ENCODE results near the gene RXFP1. TPM values are rescaled to one million over a fixed set of nuclear protein-coding genes. Genes with fewer than 3 reads are reported as not detected.

Gene RXFP1
- not detected for total RNA-seq

GRCh38 chr4:158521484-158522088, at the start of gene RXFP1:
TSS of gene RXFP1 (plus strand) at chr4:158521882. CDS start at chr4:158521977, 95 bp downstream.
- intact Hi-C loops (cut with DNase I; ENCODE audit: low total_unique reads): no loop called here
- H3K27me3 ChIP-seq: no peaks in the 10 kb centered on the region
- no peaks in the 10 kb centered on the region for H3K4me1 ChIP-seq
- H3K4me3 ChIP-seq: no peak within 1 kb of the TSS
- in situ Hi-C loops (cut with MboI; ENCODE audit: low sequenced_read_pairs in 4 of 4): no loop called here
- no peaks in the 10 kb centered on the region for H3K36me3 ChIP-seq
- no peaks in the 10 kb centered on the region for H3K9me3 ChIP-seq
- ATAC-seq (no peak), DNase-seq (no peak)
- H3K27ac ChIP-seq: no peak within 1 kb of the TSS
- TF ChIP-seq, protein P1, sequence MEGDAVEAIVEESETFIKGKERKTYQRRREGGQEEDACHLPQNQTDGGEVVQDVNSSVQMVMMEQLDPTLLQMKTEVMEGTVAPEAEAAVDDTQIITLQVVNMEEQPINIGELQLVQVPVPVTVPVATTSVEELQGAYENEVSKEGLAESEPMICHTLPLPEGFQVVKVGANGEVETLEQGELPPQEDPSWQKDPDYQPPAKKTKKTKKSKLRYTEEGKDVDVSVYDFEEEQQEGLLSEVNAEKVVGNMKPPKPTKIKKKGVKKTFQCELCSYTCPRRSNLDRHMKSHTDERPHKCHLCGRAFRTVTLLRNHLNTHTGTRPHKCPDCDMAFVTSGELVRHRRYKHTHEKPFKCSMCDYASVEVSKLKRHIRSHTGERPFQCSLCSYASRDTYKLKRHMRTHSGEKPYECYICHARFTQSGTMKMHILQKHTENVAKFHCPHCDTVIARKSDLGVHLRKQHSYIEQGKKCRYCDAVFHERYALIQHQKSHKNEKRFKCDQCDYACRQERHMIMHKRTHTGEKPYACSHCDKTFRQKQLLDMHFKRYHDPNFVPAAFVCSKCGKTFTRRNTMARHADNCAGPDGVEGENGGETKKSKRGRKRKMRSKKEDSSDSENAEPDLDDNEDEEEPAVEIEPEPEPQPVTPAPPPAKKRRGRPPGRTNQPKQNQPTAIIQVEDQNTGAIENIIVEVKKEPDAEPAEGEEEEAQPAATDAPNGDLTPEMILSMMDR (IDR thresholded peaks at IDR 0.05 in 4 of 5, conservative IDR thresholded peaks at IDR 0.05 in 1 of 5): no peak
- TF ChIP-seq POLR2A (IDR thresholded peaks at IDR 0.05): no peak

DNA sequence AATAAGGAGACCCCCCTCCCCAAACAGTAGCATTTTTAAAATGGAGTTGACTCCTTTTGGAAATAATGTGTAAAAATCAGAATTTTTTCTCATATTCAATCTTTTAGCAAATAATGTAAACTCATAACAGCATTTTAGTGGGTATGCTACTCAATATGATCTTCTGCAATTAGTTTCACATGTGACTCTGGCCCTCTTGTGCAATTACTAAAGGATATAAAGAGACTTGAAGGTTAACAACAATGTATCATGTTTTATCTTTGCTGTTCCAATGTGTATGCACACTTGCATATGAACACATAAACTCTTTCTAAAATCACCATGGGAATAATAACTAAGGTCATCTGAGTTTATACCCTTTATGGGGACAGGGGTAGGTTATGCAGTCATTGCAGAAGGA, 39.9 kb upstream of the RXFP1 start:
- Histone ChIP-seq H3K9me3 (no peaks in the 10 kb centered on the region), H3K27ac (no peak overlapping the region)
- no peak for ATAC-seq

DNA sequence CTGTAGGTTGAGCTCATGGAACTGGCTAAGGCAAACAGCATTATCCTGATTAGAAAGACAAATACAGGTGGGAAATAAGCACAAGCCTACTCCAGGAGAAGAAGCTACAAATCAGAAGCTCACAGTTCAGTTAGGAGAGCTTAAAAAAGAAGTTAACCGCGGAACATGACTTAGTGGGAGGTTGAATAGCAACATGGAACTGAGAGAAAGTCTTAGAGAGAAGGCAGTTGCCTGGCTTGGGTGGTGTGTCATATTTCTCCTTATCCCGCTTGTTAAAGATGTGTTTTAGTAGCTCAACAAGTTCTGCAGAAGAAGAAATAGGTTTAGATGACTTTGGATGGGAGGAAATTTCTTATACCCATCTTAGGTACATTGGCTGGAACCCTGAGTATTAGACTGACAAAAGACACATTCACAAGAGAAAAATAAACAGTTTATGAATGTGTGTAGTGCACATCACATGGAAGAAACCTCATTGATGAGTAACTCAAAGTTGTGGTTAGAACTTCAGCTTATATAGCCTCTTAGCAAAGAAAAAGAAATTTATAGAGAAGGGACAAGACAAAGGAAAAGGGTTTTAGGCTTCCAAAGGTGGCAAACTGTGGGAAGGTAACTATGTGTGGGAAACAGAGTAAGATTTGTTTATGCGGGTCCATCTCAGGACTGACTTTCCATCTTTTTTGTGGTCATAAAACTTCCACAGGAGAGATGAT, 37.4 kb upstream of the RXFP1 start:
- Histone ChIP-seq H3K9me3 (no peaks in the 10 kb centered on the region), H3K27me3 (no peaks in the 10 kb centered on the region), H3K4me3 (no peak overlapping the region), H3K27ac (no peak overlapping the region), H3K36me3 (no peaks in the 10 kb centered on the region), H3K4me1 (no peaks in the 10 kb centered on the region)
- DNase-seq: no peak
- no peak for ATAC-seq
- intact Hi-C loops (cut with DNase I; ENCODE audit: low total_unique reads): no loop called here
- in situ Hi-C loops (cut with MboI; ENCODE audit: low sequenced_read_pairs in 4 of 4): no loop called here
- TF ChIP-seq, protein P1 (IDR thresholded peaks at IDR 0.05 in 4 of 5, conservative IDR thresholded peaks at IDR 0.05 in 1 of 5): no peak
- no peak for TF ChIP-seq POLR2A (IDR thresholded peaks at IDR 0.05)

More for the DNA sequence above, 39.9 kb upstream of the RXFP1 start:
- intact Hi-C loops (cut with DNase I; ENCODE audit: low total_unique reads): no loop called here
- Histone ChIP-seq H3K4me3 (no peak overlapping the region), H3K27me3 (no peaks in the 10 kb centered on the region), H3K36me3 (no peaks in the 10 kb centered on the region), H3K4me1 (no peaks in the 10 kb centered on the region)
- TF ChIP-seq, protein P1 (IDR thresholded peaks at IDR 0.05 in 4 of 5, conservative IDR thresholded peaks at IDR 0.05 in 1 of 5): no peak
- no peak for TF ChIP-seq POLR2A (IDR thresholded peaks at IDR 0.05)
- in situ Hi-C loops (cut with MboI; ENCODE audit: low sequenced_read_pairs in 4 of 4): no loop called here
- DNase-seq: no peak

DNA sequence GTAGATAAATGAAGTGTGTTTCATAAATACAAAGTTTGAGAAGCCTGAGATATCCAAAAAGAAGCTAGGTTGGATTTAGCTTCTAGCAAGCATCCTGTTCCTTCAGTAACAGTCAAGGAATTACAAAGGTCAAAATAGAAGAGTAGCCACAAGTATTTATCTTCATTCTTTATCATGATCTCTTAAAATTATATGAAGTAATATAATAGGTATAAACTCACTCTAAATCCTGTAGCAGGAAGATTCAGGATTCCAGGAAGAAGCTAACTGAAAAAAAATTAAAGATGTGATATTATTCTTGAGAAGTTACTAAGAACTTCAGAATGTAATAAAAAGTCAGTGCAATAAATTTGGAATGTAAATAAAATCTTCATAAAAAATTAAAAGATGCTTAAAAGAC, 31.1 kb upstream of the RXFP1 start:
- Histone ChIP-seq H3K27me3 (no peaks in the 10 kb centered on the region), H3K36me3 (no peaks in the 10 kb centered on the region), H3K9me3 (no peaks in the 10 kb centered on the region), H3K27ac (no peak overlapping the region), H3K4me1 (no peaks in the 10 kb centered on the region), H3K4me3 (no peak overlapping the region)
- ATAC-seq (no peak), DNase-seq (no peak)
- in situ Hi-C loops (cut with MboI; ENCODE audit: low sequenced_read_pairs in 4 of 4): no loop called here
- no peak for TF ChIP-seq POLR2A (IDR thresholded peaks at IDR 0.05)
- TF ChIP-seq, protein P1 (IDR thresholded peaks at IDR 0.05 in 4 of 5, conservative IDR thresholded peaks at IDR 0.05 in 1 of 5): no peak
- intact Hi-C loops (cut with DNase I; ENCODE audit: low total_unique reads): no loop called here
